Astrocyte (in vitro differentiated cells and primary cell): ENCODE data around the gene SLC25A42.

Experiments
- CTCF ChIP-seq: IDR thresholded peaks from 2 replicates; pipeline ENCODE4 v1.5.1; 2011; ENCODE audit warnings: low read depth, mild to moderate bottlenecking, inconsistent platforms, low read length, moderate library complexity; ENCODE audit not compliant: insufficient read depth
- EZH2 ChIP-seq: IDR thresholded peaks from 2 replicates; pipeline ENCODE4 v1.6.1; 2012; ENCODE audit warnings: mild to moderate bottlenecking, low read length, inconsistent platforms; ENCODE audit not compliant: insufficient read depth

GRCh38 chr19:19057317-19057716 lies 6.5 kb upstream of the SLC25A42 start:
- TF ChIP-seq CTCF = no peak
- TF ChIP-seq EZH2 = no peak
